HepG2 (cell line): Measurements from ENCODE around the gene MTHFD1. TPM values are rescaled to one million over a fixed set of nuclear protein-coding genes. Genes with fewer than 3 reads are reported as not detected.

ENCODE experiments used
- ATAD3A ChIP-seq: sonication (generic); formaldehyde crosslinking; IDR thresholded peaks from 2 replicates; pipeline ENCODE4 v1.4.0; 2020; ENCODE audit warnings: missing genetic modification reagents
- EEA1 ChIP-seq: sonication (generic); formaldehyde crosslinking; IDR thresholded peaks from 2 replicates; pipeline ENCODE4 v1.5.1; 2020; ENCODE audit warnings: mild to moderate bottlenecking, missing genetic modification reagents, borderline replicate concordance
- HMG20A ChIP-seq: IDR thresholded peaks from 2 replicates; pipeline ENCODE4 v1.6.1; 2016; ENCODE audit warnings: borderline replicate concordance
- HNF4A ChIP-seq: sonication (generic); formaldehyde crosslinking; IDR thresholded peaks from 2 replicates; pipeline ENCODE4 v1.4.0; 2020; ENCODE audit warnings: missing genetic modification reagents
- HNRNPL ChIP-seq: fragments of 200-400 bp; formaldehyde crosslinking; IDR thresholded peaks from 2 replicates; pipeline ENCODE4 v1.6.1; 2017; ENCODE audit warnings: mild to moderate bottlenecking, low read depth, low read length
- KDM5B ChIP-seq: sonication (generic); formaldehyde crosslinking; IDR thresholded peaks from 2 replicates; pipeline ENCODE4 v1.4.0; 2020; ENCODE audit warnings: missing genetic modification reagents, mild to moderate bottlenecking, borderline replicate concordance
- NFE2L1 ChIP-seq: sonication (generic); formaldehyde crosslinking; IDR thresholded peaks from 2 replicates; pipeline ENCODE4 v1.4.0; 2020; ENCODE audit warnings: missing genetic modification reagents, mild to moderate bottlenecking, borderline replicate concordance
- PHF8 ChIP-seq: sonication (generic); formaldehyde crosslinking; IDR thresholded peaks from 2 replicates; pipeline ENCODE4 v1.5.0; 2020; ENCODE audit warnings: missing genetic modification reagents
- POLR2G ChIP-seq: fragments of 200-400 bp; formaldehyde crosslinking; IDR thresholded peaks from 2 replicates; pipeline ENCODE4 v1.6.1; 2018; ENCODE audit warnings: mild to moderate bottlenecking, low read depth, low read length, moderate library complexity
- RARG ChIP-seq: sonication (generic); formaldehyde crosslinking; IDR thresholded peaks from 2 replicates; pipeline ENCODE4 v1.4.0; 2020; ENCODE audit warnings: low read depth, mild to moderate bottlenecking, missing genetic modification reagents
- REL ChIP-seq: sonication (generic); formaldehyde crosslinking; conservative IDR thresholded peaks from 2 replicates; pipeline ENCODE4 v1.8.0; 2022; ENCODE audit warnings: mild to moderate bottlenecking, missing genetic modification reagents, moderate library complexity
- RORA ChIP-seq: sonication (generic); formaldehyde crosslinking; IDR thresholded peaks from 2 replicates; pipeline ENCODE4 v1.5.0; 2020; ENCODE audit warnings: mild to moderate bottlenecking, missing genetic modification reagents, moderate library complexity
- SRSF1 ChIP-seq: fragments of 200-400 bp; formaldehyde crosslinking; optimal IDR thresholded peaks from 2 replicates; pipeline ENCODE3; 2017; ENCODE audit warnings: mild to moderate bottlenecking, low read depth, low read length, moderate library complexity
- TSC22D2 ChIP-seq: sonication (generic); formaldehyde crosslinking; IDR thresholded peaks from 2 replicates; pipeline ENCODE4 v1.5.1; 2020; ENCODE audit warnings: missing genetic modification reagents, mild to moderate bottlenecking, borderline replicate concordance
- ZNF703 ChIP-seq: sonication (generic); formaldehyde crosslinking; IDR thresholded peaks from 2 replicates; pipeline ENCODE4 v1.5.1; 2020; ENCODE audit warnings: missing genetic modification reagents, mild to moderate bottlenecking, moderate library complexity, borderline replicate concordance
- ZNF772 ChIP-seq: sonication (generic); formaldehyde crosslinking; IDR thresholded peaks from 2 replicates; pipeline ENCODE4 v1.5.0; 2020; ENCODE audit warnings: mild to moderate bottlenecking, missing genetic modification reagents
- polyA plus RNA-seq, 8 experiments: library from polyadenylated mRNA; depleted of rRNA in 3 of 8; stranded (reverse) in 7 of 8; unstranded in 1 of 8; fragments of >200 nt; fragmentation: Illumina TruSeq in 4 of 8; extraction: Trizol in 4 of 8; gene quantifications; 2 replicates each; pipeline versions ENCODE4 v1.2.1 to v1.2.3, GENCODE V29; 2011 to 2016; ENCODE audit warnings: low read depth in 4 of 8, missing spikeins in 1 of 8, mixed read lengths in 1 of 8; ENCODE audit not compliant: insufficient read depth in 1 of 8
- total RNA-seq, 5 experiments: library from RNA; depleted of rRNA; stranded (reverse); fragments of >200 nt; fragmentation: Illumina TruSeq; extraction: Trizol; gene quantifications; 2 replicates each; pipeline ENCODE4 v1.2.3, GENCODE V29; 2016; ENCODE audit warnings: low read depth in 1 of 5
- TF ChIP-seq, protein P1 (sequence below): sonication (generic); formaldehyde crosslinking; IDR thresholded peaks from 2 replicates; pipeline ENCODE4 v1.4.0; 2020; ENCODE audit warnings: low read depth, missing genetic modification reagents
- TF ChIP-seq, protein P2 (sequence below): sonication (generic); formaldehyde crosslinking; IDR thresholded peaks from 2 replicates; pipeline ENCODE4 v1.4.0; 2020; ENCODE audit warnings: mild to moderate bottlenecking, missing genetic modification reagents
- TF ChIP-seq, protein P3 (sequence below): sonication (generic); formaldehyde crosslinking; IDR thresholded peaks from 2 replicates; pipeline ENCODE4 v1.5.0; 2020; ENCODE audit warnings: missing genetic modification reagents, mild to moderate bottlenecking, borderline replicate concordance
- TF ChIP-seq, protein P4 (sequence below): IDR thresholded peaks from 2 replicates; pipeline ENCODE4 v1.6.1; 2016; ENCODE audit warnings: mild to moderate bottlenecking, missing biosample characterization, missing genetic modification reagents
- TF ChIP-seq, protein P5 (sequence below): sonication (generic); formaldehyde crosslinking; IDR thresholded peaks from 2 replicates; pipeline ENCODE4 v1.4.0; 2020; ENCODE audit warnings: missing genetic modification reagents, borderline replicate concordance

MTHFD1 gene
- total and polyA plus RNA-seq, 2 of the 13 experiments (the other 11 are each of a cell fraction or from before 2014, with no cell fraction given) = 31.0 to 106 TPM

DNA sequence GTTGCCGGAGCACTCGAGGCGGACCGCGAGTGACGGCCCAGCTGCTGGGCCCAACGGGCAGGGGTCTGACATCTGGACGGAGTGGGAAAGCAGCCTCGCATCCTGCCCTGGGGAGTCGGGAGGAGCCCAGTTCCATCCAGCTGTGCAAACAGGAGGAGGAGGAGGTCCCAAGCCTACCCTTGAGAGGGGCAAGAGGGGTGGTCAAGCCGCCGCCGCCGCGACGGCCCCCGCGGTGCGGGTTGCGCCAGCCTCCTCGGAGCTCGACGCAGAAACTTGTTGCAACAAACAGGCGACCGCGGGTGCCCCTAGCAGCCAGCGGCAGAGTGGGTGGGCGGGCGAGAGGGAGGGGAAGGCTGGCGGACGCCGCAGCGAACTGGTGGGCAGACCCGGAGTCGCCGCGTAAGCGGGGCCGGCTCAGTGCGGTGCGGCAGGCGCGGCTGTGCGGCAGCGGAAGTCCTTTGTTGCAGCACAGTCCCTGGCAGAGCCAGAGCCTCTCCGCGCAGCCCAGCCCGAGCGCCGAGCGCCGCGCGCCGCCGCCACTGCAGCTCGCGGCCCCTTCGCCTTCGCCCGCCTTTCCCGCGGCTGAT is 116.2 kb downstream of the MTHFD1 start, which contains the start of gene ZBTB1 (continued):
- no peak for TF ChIP-seq RORA (CRISPR knock-in tag)
- peak; percentile 13 for TF ChIP-seq SRSF1
- TF ChIP-seq KDM5B = no peak; the same call in 1 of the 2 replicates
- TF ChIP-seq ATAD3A (CRISPR knock-in tag) = 0 out of 2 replicates have a peak, but pooled peaks have one; percentile 34
- TF ChIP-seq, protein P1, sequence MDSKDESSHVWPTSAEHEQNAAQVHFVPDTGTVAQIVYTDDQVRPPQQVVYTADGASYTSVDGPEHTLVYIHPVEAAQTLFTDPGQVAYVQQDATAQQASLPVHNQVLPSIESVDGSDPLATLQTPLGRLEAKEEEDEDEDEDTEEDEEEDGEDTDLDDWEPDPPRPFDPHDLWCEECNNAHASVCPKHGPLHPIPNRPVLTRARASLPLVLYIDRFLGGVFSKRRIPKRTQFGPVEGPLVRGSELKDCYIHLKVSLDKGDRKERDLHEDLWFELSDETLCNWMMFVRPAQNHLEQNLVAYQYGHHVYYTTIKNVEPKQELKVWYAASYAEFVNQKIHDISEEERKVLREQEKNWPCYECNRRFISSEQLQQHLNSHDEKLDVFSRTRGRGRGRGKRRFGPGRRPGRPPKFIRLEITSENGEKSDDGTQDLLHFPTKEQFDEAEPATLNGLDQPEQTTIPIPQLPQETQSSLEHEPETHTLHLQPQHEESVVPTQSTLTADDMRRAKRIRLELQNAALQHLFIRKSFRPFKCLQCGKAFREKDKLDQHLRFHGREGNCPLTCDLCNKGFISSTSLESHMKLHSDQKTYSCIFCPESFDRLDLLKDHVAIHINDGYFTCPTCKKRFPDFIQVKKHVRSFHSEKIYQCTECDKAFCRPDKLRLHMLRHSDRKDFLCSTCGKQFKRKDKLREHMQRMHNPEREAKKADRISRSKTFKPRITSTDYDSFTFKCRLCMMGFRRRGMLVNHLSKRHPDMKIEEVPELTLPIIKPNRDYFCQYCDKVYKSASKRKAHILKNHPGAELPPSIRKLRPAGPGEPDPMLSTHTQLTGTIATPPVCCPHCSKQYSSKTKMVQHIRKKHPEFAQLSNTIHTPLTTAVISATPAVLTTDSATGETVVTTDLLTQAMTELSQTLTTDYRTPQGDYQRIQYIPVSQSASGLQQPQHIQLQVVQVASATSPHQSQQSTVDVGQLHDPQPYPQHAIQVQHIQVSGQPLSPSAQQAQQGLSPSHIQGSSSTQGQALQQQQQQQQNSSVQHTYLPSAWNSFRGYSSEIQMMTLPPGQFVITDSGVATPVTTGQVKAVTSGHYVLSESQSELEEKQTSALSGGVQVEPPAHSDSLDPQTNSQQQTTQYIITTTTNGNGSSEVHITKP (CRISPR knock-in tag) = peak; percentile 89
- TF ChIP-seq, protein P2, sequence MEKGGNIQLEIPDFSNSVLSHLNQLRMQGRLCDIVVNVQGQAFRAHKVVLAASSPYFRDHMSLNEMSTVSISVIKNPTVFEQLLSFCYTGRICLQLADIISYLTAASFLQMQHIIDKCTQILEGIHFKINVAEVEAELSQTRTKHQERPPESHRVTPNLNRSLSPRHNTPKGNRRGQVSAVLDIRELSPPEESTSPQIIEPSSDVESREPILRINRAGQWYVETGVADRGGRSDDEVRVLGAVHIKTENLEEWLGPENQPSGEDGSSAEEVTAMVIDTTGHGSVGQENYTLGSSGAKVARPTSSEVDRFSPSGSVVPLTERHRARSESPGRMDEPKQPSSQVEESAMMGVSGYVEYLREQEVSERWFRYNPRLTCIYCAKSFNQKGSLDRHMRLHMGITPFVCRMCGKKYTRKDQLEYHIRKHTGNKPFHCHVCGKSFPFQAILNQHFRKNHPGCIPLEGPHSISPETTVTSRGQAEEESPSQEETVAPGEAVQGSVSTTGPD (CRISPR knock-in tag) = no peak
- TF ChIP-seq ZNF703 (CRISPR knock-in tag) = 0 out of 2 replicates have a peak, but pooled peaks have one; percentile 59
- TF ChIP-seq ZNF772 (CRISPR knock-in tag) = no peak
- TF ChIP-seq HNF4A (CRISPR knock-in tag) = 0 out of 2 replicates have a peak, but pooled peaks have one; percentile 3
- TF ChIP-seq, protein P3, sequence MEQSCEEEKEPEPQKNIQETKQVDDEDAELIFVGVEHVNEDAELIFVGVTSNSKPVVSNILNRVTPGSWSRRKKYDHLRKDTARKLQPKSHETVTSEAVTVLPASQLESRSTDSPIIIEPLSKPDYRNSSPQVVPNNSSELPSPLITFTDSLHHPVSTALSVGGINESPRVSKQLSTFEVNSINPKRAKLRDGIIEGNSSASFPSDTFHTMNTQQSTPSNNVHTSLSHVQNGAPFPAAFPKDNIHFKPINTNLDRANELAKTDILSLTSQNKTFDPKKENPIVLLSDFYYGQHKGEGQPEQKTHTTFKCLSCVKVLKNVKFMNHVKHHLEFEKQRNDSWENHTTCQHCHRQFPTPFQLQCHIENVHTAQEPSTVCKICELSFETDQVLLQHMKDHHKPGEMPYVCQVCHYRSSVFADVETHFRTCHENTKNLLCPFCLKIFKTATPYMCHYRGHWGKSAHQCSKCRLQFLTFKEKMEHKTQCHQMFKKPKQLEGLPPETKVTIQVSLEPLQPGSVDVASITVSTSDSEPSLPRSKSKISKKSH = peak; percentile 77; the same call in 1 of the 2 replicates
- peak; percentile 56; the same call in 1 of the 2 replicates for TF ChIP-seq REL
- TF ChIP-seq PHF8 = peak; percentile 76
- no peak for TF ChIP-seq EEA1 (CRISPR knock-in tag)
- TF ChIP-seq HMG20A (CRISPR knock-in tag) = no peak
- no peak for TF ChIP-seq RARG (CRISPR knock-in tag)
- TF ChIP-seq, protein P4, sequence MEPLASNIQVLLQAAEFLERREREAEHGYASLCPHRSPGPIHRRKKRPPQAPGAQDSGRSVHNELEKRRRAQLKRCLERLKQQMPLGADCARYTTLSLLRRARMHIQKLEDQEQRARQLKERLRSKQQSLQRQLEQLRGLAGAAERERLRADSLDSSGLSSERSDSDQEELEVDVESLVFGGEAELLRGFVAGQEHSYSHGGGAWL = no peak; the same call in none of the 2 replicates
- TF ChIP-seq NFE2L1 (CRISPR knock-in tag) = no peak
- peak; percentile 71 for TF ChIP-seq POLR2G
- 0 out of 2 replicates have a peak, but pooled peaks have one; percentile 51 for TF ChIP-seq HNRNPL
- no peak for TF ChIP-seq TSC22D2 (CRISPR knock-in tag)
- TF ChIP-seq, protein P5, sequence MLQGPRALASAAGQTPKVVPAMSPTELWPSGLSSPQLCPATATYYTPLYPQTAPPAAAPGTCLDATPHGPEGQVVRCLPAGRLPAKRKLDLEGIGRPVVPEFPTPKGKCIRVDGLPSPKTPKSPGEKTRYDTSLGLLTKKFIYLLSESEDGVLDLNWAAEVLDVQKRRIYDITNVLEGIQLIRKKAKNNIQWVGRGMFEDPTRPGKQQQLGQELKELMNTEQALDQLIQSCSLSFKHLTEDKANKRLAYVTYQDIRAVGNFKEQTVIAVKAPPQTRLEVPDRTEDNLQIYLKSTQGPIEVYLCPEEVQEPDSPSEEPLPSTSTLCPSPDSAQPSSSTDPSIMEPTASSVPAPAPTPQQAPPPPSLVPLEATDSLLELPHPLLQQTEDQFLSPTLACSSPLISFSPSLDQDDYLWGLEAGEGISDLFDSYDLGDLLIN (CRISPR knock-in tag) = no peak
